ELF-1 (cell line): ENCODE data around the gene PLA2G4B.

Source experiments
- DNase-seq: peaks from one replicate; pipeline ENCODE4 v3.0.0-alpha.2; 2016; ENCODE audit warnings: low read depth, low spot score

The PLA2G4B gene

GRCh38 chr15:41806291-41807181, 32.1 kb upstream of the PLA2G4B start:
- DNase-seq, result peak; percentile 69

- DNase-seq, result no peak
Observed at GRCh38 chr15:41809121-41809520, 29.5 kb upstream of the PLA2G4B start.

- DNase-seq, result no peak
Observed at GRCh38 chr15:41809526-41810220, 29.0 kb upstream of the PLA2G4B start.

- no peak for DNase-seq
Observed at GRCh38 chr15:41810651-41811431, 27.8 kb upstream of the PLA2G4B start.

- peak; percentile 88 for DNase-seq
Observed at GRCh38 chr15:41811432-41812195, 27.0 kb upstream of the PLA2G4B start.

GRCh38 chr15:41812820-41813375, 25.7 kb upstream of the PLA2G4B start:
- no peak for DNase-seq

- no peak for DNase-seq
Observed at GRCh38 chr15:41813426-41813825, 25.2 kb upstream of the PLA2G4B start.

- no peak for DNase-seq
Observed at GRCh38 chr15:41814534-41814933, 24.1 kb upstream of the PLA2G4B start.

- DNase-seq, result no peak
Observed at GRCh38 chr15:41816788-41817187, 21.9 kb upstream of the PLA2G4B start.

- DNase-seq, result no peak
Observed at GRCh38 chr15:41817327-41817726, 21.3 kb upstream of the PLA2G4B start.

GRCh38 chr15:41817781-41818180, 20.9 kb upstream of the PLA2G4B start:
- DNase-seq, result no peak

- DNase-seq, result no peak
Observed at GRCh38 chr15:41819455-41820050, 19.1 kb upstream of the PLA2G4B start.

- DNase-seq, result no peak
Observed at GRCh38 chr15:41820791-41821423, 17.7 kb upstream of the PLA2G4B start.

- DNase-seq, result no peak
Observed at GRCh38 chr15:41821831-41822230, 16.8 kb upstream of the PLA2G4B start.

- no peak for DNase-seq
Observed at GRCh38 chr15:41822471-41822870, 16.2 kb upstream of the PLA2G4B start.

- DNase-seq, result no peak
Observed at GRCh38 chr15:41822957-41823356, 15.7 kb upstream of the PLA2G4B start.

GRCh38 chr15:41823502-41823901, 15.1 kb upstream of the PLA2G4B start:
- DNase-seq, result no peak

GRCh38 chr15:41824062-41824745, 14.4 kb upstream of the PLA2G4B start:
- no peak for DNase-seq

GRCh38 chr15:41825145-41825544, 13.5 kb upstream of the PLA2G4B start:
- no peak for DNase-seq
